GM18517 (cell line): Measurements from ENCODE around the gene OR10T2.
"Not testable (repeated sequence)": the region's sequence is repeated elsewhere in the genome, so short reads cannot be mapped to it uniquely, and the experiment has no call there.

Experiments
- ATAC-seq: cut with Tn5 transposase; IDR thresholded peaks from one replicate; pipeline ENCODE4 v1.9.1; 2021; ENCODE audit warnings: mild to moderate bottlenecking, moderate library complexity; ENCODE audit not compliant: unreplicated experiment

Gene OR10T2, protein sequence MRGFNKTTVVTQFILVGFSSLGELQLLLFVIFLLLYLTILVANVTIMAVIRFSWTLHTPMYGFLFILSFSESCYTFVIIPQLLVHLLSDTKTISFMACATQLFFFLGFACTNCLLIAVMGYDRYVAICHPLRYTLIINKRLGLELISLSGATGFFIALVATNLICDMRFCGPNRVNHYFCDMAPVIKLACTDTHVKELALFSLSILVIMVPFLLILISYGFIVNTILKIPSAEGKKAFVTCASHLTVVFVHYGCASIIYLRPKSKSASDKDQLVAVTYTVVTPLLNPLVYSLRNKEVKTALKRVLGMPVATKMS

DNA sequence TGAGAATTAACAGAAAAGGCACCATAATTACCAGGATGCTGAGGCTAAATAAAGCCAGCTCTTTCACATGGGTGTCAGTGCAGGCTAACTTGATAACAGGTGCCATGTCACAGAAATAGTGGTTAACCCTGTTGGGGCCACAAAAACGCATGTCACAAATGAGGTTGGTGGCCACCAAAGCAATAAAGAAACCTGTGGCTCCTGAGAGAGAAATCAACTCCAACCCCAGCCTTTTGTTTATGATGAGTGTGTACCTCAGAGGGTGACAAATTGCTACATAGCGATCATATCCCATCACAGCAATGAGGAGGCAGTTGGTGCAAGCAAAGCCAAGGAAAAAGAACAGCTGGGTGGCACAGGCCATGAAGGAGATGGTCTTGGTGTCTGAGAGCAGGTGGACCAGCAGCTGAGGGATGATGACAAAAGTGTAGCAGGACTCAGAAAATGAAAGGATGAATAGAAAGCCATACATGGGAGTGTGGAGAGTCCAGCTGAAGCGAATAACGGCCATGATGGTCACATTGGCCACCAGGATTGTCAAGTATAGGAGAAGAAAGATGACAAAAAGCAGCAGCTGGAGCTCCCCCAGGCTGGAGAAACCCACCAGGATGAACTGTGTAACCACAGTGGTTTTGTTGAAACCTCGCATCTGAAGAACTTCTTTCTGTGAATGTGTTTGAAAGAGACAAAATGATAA lies at the start of gene OR10T2:
Gene OR10T2, minus strand, starts transcription at position 649 of the 697 bp plus-strand sequence. Its CDS starts 0 bp downstream, at position 649.
- ATAC-seq, result no peak

DNA sequence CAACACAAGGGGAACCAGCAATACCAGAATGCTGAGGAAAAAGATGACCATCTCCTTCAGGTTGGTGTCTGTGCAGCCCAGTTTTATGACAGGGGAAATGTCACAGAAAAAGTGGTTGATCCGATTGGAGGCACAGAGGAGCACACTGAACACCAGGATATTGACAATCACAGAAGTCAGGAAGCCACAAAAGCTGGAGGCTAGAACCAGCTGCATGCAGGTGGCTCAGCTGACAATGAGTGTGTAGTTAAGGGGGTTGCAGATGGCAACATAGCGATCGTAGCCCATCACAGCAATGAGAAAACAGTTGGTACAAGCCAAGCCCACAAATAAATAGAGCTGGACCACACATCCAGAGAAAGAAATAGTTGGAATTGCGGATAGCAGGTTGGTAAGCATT lies 46.1 kb upstream of the OR10T2 start:
- ATAC-seq, result no peak

DNA sequence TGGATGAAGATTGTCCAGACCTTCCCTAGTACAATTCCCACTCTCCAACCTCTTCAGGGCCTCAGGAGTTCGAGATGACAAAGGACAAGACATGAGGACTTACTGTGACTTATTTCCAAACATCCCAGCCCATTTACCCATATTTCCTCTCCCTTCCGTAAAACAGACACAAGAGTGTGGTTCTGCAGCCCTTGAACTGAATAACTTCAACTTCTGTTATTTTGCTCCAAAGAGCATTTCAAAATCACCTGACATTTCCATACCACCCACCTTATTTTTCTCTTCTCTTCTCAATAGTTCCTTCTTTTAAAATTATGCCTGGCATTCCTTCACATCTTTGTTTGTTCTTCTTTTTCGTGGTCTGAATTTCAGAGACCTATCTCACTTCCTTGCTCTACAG lies 35.5 kb upstream of the OR10T2 start:
- no peak for ATAC-seq

DNA sequence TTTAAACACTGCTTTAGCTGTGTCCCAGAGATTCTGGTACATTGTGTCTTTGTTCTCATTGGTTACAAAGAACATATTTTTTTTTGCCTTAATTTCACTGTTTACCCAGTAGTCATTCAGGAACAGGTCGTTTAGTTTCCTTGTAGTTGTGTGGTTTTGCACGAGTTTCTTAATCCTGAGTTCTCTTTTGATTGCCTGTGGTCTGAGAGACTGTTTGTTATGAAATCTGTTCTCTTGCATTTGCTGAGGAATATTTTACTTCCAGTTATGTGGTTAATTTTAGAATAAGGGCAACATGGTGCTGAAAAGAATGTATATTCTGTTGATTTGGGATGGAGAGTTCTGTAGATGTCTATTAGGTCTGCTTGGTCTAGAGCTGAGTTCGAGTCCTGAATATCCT lies 30.9 kb upstream of the OR10T2 start:
- ATAC-seq, result not testable (repeated sequence)

DNA sequence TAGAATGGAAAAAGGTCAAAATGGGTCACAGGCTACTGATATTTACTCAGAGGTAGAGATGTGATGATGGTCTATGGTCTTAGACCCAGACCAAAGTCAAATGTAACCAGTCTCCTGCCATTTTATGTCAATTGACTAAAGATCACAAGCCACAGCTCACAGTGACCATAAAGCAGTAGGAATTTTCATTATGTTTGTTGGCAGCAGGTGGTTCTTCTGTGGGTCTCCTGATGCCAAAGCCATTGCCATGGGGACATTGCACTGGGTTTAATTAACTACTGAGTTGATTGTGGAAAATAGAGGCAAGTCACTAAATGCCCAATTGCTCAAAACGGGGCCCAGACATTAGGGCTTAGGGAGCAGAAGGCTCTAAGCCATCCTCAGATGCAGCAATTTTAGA lies 26.9 kb upstream of the OR10T2 start, which contains the start of gene OR10K2:
Gene OR10K2, minus strand, starts transcription at position 101 of the 400 bp plus-strand sequence. CDS start 5,371 bp downstream, outside the sequence.
- ATAC-seq, result no peak

DNA sequence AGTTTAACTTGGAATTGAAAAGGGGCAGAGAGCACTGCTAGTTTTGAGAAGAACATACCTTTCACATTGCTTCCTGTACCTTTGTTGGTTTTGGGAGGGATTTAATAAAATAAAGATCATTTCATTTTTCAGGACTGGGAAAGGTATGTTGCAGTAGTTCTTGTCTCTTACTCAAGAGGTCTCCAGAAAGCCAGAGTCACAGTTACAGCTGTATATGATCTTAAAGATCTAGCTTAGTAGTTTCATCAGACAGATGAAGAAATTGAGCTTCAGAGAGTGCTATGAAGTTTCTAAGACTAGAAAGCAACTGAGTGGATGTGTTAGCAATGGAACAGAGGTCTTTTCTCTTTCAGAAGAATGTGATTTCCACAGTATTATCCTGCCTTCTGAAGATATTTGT lies 25.8 kb upstream of the OR10T2 start:
- no peak for ATAC-seq

DNA sequence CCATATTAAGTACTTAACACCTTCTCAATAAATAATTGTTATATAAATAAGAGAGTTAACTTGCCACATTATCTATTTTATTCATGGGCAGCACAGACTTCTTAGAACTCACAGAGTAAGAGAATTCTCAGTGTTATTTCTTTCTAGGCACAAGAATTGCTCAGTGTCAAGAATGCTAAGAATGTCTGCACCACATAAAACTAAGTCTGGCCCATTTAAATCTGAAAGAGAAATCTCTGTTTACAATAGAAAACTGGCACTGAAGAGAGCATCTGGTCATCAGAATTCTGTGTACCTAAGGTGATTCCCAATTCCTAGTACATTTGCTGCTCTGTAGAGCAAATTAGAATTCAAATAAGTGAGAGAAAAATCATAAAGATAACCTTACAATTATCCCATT lies 22.9 kb upstream of the OR10T2 start:
- ATAC-seq, result no peak

DNA sequence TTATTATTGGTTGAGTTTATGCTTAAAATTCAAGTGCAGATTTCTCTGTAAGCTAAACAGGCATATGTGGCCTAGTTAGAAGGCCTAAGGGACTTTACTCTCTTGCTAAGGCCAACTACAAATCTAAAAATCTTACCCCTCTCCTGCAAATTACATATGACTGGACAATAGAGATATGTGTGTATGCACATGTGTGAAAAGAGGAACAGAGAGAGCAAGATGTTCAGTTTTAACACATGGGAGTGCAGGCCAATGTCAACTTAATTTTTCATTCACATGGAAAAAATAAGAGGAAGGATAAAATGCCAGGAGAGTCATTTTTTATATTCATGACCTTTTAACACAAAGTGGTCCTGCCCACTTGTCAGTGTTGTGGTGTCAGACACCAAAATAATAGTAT lies 18.3 kb upstream of the OR10T2 start:
- ATAC-seq, result no peak

DNA sequence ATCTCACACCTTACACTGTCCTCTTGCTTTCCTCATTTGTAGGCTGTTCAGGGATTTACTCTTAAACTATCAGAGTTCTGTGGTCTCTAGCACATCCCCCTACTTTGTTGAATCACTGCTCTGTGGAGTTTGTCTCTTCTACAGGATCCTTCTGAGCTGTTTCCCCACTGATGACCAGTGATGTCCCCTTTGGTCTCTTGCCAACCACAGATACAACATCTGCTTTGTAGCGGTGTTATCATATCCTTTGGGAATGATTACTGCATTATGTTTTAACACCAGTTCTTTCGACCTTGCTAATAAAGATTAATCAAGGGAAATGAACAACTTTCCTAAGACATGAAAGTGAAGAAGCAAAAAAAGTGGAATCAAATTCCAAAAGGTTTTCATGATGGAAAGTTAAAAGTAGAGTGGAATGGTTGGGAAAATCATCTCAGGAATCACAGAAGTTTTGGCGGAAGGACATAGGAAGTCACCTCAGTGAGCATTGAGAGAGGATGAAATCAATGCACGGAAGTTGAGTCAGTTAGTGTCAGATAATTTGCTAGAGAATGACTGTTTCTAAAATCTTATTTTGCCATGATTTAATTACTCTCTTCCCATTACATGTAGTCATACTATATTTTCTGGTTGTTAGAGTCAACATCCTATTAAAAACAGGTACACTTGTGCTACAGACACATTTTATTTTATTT lies 15.5 kb upstream of the OR10T2 start:
- ATAC-seq, result no peak

DNA sequence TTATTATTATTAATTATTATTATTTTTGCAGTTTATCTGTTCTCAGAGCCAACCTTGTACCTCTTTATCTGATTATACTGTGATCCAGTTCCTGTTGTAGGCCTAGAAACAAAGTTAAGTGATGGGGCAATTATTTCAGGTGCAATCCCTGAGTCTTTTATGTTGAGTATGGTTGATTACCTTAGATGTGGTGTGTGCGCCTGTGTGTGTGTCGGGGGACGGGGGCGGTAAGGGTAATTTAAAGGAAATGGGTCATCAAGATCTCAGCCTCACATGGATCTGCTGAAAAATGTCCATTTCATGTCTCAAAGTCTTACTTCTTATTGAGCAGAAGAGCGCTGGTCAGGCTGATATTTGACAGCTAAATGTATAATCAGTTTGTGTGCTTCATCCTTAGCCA lies 7.8 kb upstream of the OR10T2 start:
- no peak for ATAC-seq

DNA sequence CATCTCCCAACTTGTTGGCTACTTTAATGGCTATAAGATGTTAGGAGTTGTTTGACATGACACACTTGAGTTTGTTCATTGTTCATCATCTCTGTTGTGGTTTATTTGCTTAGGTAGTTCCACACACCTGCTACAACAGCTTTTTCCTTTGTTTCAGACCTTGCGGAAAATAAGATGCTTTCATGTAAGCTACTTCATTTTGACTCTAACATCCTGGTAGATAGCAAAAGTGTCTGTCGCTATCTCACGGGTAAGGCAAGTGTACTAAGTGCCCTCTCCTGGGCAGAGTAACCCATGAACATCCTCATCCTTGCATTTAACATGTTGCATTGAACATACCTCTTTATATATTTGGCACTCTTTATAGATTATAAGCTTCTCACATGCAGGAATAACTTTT lies 1.6 kb upstream of the OR10T2 start:
- ATAC-seq, result no peak

DNA sequence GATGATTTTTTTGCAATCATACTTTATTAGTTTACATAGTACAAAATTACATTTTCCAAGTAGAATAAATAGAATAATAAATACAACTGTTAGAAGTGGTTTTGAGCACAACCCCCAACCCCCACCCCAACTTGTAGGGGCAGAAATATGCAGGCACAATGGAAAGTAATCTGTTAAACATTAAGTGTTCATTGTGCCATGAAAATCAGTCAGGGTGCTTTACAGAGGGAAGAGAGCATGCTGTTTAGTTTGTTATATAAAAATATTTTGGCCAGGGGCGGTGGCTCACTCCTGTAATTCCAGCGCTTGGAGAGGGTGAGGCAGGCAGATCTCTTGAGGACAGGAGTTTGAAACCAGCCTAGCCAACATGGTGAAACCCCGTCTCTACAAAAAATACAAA lies 2.6 kb downstream of the OR10T2 start:
- no peak for ATAC-seq

DNA sequence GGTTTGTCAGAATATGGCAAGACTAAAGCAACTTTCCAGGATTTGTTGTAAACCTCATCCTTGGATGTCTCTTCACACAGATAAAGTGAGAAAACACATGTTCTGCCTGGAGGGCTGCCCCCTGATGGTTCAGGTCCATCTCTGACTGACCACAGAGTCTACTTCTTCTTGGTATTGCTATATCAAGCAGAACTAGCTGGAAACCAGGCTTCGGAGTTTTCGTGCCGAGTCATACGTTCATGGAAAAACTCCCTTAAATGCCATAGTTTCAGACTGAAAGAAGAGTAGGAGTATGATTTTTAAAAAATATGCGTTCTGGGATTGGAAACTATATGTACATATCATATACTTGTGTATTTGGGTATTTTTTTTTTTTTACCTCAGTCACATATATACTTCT lies 5.8 kb downstream of the OR10T2 start:
- no peak for ATAC-seq

DNA sequence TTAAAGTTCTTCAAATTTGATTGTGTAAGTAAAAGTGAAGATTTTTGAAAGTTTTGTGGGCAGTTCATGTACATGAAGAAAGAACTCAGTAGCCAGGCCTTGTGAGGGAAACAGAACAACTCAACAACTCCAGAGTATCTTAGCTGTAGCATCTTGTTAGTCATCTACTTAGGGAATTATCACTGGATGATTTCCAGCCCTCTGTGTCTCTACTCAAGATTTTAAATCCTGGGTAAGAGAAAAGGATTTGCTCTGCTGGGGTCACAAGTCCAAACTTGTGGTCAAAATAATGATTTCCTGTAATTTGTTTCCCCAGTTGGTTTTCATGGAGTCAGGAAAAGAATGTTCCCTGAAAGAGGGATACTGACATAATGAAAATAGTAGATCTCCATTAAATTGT lies 8.2 kb downstream of the OR10T2 start:
- ATAC-seq, result no peak

DNA sequence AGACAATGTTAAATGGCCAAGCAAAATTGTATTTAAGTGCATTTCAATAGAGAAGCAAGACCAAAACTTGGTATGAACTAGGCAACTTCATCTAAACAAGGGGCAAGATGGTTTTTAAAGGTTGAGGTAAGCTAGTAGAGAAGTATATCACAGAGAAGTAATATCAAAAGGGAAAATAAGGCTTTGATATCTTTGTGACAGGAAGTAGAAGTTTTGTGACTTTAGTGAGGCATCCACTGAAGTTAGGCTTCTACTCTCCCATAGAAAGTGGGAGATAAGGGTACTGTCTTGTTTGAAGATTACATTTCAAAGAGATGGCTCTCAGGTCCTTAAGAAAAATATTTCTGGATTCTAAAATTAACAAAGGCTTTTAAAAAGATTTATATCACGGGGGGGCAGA lies 8.9 kb downstream of the OR10T2 start:
- ATAC-seq, result no peak

DNA sequence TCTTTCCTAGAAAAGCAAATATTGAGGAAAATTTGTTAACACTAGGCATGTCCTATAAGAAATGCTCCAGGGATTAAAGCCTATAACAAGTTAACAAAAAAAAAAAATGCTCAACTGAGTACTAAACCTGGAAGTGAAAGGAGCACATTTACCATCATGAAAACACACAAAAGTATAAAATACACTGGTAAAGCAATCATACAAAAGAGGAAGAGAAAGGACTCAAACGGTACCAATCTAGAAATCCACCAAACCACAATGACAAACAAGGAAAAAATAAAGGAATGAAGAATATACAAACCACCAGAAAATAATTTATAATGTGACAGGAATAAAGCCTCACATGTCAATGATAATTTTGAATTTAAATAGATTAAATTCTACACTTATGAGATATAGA lies 24.4 kb downstream of the OR10T2 start:
- no peak for ATAC-seq

DNA sequence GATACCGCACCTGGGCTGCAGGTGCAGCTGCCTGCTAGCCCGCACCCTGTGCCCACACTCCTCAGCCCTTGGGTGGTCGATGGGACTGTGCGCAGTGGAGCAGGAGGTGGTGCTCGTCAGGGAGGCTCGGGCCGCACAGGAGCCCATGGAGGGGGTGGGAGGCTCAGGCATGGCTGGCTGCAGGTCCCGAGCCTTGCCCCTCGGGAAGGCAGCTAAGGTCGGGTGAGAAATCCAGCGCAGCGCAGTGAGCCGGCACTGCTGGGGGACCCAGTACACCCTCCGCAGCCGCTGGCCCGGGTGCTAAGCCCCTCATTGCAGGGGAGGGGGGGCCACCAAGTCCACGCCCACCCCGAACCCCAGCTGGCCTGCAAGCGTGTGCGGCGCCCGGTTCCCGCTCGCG lies 25.2 kb downstream of the OR10T2 start:
- ATAC-seq, result not testable (repeated sequence)

DNA sequence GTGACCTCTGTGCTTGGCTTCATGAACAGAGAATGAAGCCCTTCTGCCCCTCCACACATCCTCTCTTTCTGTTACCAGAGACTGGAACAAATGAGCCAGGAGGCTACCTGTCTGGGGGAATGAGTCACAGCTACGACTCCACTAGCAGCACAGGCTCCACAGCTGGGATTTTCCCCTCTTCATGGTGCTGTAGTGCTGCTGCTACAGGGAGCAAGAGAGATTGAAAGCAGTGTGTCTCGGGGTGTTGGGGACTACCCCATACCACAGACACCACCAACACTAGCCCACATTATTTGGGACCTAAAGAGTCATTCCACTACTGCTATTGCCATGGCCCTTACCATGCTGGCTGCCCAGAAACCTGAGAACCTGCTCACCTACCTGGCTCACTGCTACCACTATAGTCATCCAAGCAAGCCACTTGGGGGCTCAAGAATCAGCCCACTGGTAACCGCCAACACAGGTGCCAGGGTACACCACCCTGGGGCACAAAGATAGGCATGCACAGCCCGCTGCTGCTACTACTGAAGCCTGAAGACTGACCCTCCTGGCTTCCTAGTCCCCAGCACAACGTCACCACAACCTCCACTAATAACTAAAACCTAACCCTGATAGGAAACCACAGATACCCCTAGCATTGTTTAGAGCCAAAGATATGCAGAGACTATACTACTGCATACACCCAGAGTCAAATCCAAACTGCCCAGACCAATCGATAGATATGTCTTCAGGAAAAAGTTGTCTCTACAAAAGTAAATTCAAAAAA lies 27.9 kb downstream of the OR10T2 start:
- peak; percentile 86 for ATAC-seq

DNA sequence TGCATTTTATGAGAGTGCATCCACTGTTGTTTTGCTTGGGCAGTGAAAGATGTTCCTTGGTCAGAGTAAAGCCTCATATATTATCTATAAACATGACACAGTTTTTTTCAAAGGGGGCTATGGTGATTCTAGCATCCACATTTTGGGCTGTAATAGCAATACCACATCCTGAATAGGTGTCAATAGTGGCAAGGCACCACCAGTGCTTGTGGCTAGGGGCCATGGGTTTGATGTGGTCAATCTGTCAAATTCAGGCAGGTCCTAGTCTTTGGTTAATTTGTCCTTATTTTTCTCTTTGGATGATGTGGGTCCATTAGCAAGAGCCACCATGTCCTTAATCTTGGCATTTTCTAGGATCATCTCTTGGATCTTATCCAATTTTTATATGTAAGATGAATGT lies 32.5 kb downstream of the OR10T2 start:
- no peak for ATAC-seq

DNA sequence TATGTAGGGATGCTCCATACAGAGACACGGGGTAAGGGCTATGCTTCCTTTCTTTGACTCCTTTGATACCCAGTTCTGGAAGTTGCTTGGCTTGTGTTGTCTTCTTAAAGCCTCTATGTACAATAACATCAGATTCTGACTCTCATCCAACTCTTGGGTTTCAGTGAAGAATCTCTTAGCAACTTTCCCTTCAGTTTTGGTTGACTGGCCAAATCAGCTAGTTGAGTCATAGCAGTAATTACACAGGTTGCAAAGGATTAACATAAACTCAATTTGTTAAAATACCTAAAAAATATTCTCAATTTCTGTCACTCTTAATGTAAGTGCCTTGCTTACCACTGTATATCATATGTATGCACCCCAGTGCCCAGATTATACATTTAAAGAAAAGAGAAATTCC lies 36.3 kb downstream of the OR10T2 start:
- ATAC-seq, result no peak

DNA sequence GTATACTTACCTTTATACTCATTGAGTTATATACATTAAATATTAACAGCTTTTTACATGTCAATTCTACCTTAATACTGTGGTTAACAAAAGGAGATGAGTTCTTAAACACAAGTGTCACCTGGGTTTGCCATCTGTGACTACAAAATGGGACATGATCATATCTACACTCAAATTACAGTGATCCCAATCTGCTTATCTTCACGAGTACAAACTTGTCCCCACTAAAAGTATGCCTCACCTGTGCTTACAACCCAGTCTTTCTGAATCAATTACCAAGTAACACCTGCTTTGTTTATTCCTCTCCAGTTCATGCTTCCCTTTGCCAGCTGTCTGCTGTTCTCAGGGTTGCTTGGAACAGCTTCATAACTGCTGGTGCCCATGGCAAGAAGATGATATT lies 36.8 kb downstream of the OR10T2 start:
- ATAC-seq, result no peak
